Activated naive CD8-positive, alpha-beta T cell treated with anti-CD3 and anti-CD28 coated beads, Interleukin-2, amount 10 ng/mL, durations not matched to agents 7 days and 5 days (primary cell): ENCODE results near the gene DPH2. TPM values are rescaled to one million over a fixed set of nuclear protein-coding genes. Genes with fewer than 3 reads are reported as not detected.
A peak's percentile ranks its signal among the peaks of the same experiment; 100 is the strongest.

Source experiments
- ATAC-seq: fragments of 150-1000 bp; cut with Tn5 transposase; one replicate; pipeline ENCODE4 v1.10.0; 2021; ENCODE audit warnings: low read depth, moderate library complexity
- POLR2A ChIA-PET: fragments of 350-600 bp; sonication (Branson Sonifier 250); formaldehyde crosslinking; loops from one replicate; lab custom pipeline; 2021; ENCODE audit warnings: antibody characterized with exemption; lab: Charles Lee
- DNase-seq: peaks from one replicate; pipeline ENCODE4 v3.0.0; 2021
- H3K27ac Mint-ChIP-seq: one replicate; pipeline ENCODE4 v1.8.0; 2022; ENCODE audit warnings: mild to moderate bottlenecking, mixed read lengths
- H3K27me3 Mint-ChIP-seq: one replicate; pipeline ENCODE4 v1.8.0; 2022; ENCODE audit warnings: mild to moderate bottlenecking, moderate library complexity, mixed read lengths
- H3K36me3 Mint-ChIP-seq: one replicate; pipeline ENCODE4 v1.8.0; 2021; ENCODE audit warnings: mild to moderate bottlenecking, mixed read lengths
- H3K4me1 Mint-ChIP-seq: one replicate; pipeline ENCODE4 v1.8.0; 2021; ENCODE audit warnings: mixed read lengths
- H3K4me3 Mint-ChIP-seq: one replicate; pipeline ENCODE4 v1.8.0; 2022; ENCODE audit warnings: mild to moderate bottlenecking, moderate library complexity, mixed read lengths
- H3K9me3 Mint-ChIP-seq: one replicate; pipeline ENCODE4 v1.8.0; 2021; ENCODE audit warnings: mixed read lengths
- total RNA-seq, 2 experiments: library from RNA; stranded (reverse); gene quantifications; one replicate each; pipeline ENCODE4 v1.2.3, GENCODE V29; 2021

The DPH2 gene
- total RNA-seq, 2 experiments from 2014 or later, result 26.7 to 28.2 TPM

- no peaks in the 10 kb centered on the region for H3K9me3 Mint-ChIP-seq
- POLR2A ChIA-PET, result no interaction called here
Observed at GRCh38 chr1:43963006-43963405, 6.8 kb upstream of the DPH2 start.

GRCh38 chr1:43963890-43964289 lies 5.9 kb upstream of the DPH2 start:
- Mint-ChIP-seq H3K9me3 (no peaks in the 10 kb centered on the region), H3K27ac (no peak overlapping the region), H3K36me3 (peaks cover 4% of the 10 kb centered on the region), H3K4me3 (no peak overlapping the region), H3K27me3 (no peaks in the 10 kb centered on the region), H3K4me1 (peaks cover 8% of the 10 kb centered on the region)
- POLR2A ChIA-PET, result no interaction called here
- ATAC-seq (no peak), DNase-seq (no peak)

More at GRCh38 chr1:43963006-43963405, 6.8 kb upstream of the DPH2 start:
- peaks cover 8% of the 10 kb centered on the region for H3K4me1 Mint-ChIP-seq
- H3K27ac Mint-ChIP-seq, result no peak overlapping the region
- no peak for DNase-seq
- no peaks in the 10 kb centered on the region for H3K27me3 Mint-ChIP-seq
- H3K36me3 Mint-ChIP-seq, result peaks cover 4% of the 10 kb centered on the region
- no peak for ATAC-seq
- no peak overlapping the region for H3K4me3 Mint-ChIP-seq

GRCh38 chr1:43965316-43965715 lies 4.5 kb upstream of the DPH2 start:
- peaks cover 15% of the 10 kb centered on the region for H3K4me1 Mint-ChIP-seq
- POLR2A ChIA-PET, result no interaction called here
- no peaks in the 10 kb centered on the region for H3K9me3 Mint-ChIP-seq
- no peak for DNase-seq
- no peak overlapping the region for H3K4me3 Mint-ChIP-seq
- H3K27me3 Mint-ChIP-seq, result no peaks in the 10 kb centered on the region
- no peak for ATAC-seq
- no peak overlapping the region for H3K27ac Mint-ChIP-seq
- peaks cover 4% of the 10 kb centered on the region for H3K36me3 Mint-ChIP-seq

- DNase-seq (no peak), ATAC-seq (no peak)
- Mint-ChIP-seq H3K9me3 (no peaks in the 10 kb centered on the region), H3K36me3 (no peaks in the 10 kb centered on the region), H3K27ac (no peak overlapping the region), H3K4me1 (peaks cover 13% of the 10 kb centered on the region), H3K4me3 (no peak overlapping the region), H3K27me3 (no peaks in the 10 kb centered on the region)
- POLR2A ChIA-PET, result interaction anchor here (5.7 kb wide), 1 partner anchor 22 kb away, joined by 22 read pairs; the partner anchor contains the start of gene IPO13
Observed at GRCh38 chr1:43968348-43968948, 1.4 kb upstream of the DPH2 start.

- POLR2A ChIA-PET, result interaction anchor here (0.8 to 5.7 kb wide), 2 partner anchors 22 to 319 kb away, joined by 5 to 22 read pairs; partner anchors contain the start of genes IPO13 and KDM4A
- Mint-ChIP-seq H3K27ac (no peak overlapping the region), H3K4me3 (peak overlapping the region; percentile 95)
Observed at GRCh38 chr1:43969416-43969745, 429 bp upstream of the DPH2 start.

GRCh38 chr1:43970502-43970901 lies 692 bp downstream of the DPH2 start:
- ATAC-seq (no peak), DNase-seq (no peak)
- Mint-ChIP-seq H3K4me1 (peaks cover 21% of the 10 kb centered on the region), H3K9me3 (no peaks in the 10 kb centered on the region), H3K4me3 (peak overlapping the region; percentile 95), H3K36me3 (no peaks in the 10 kb centered on the region), H3K27me3 (no peaks in the 10 kb centered on the region), H3K27ac (peak overlapping the region; percentile 90)
- POLR2A ChIA-PET, result interaction anchor here (5.7 kb wide), 1 partner anchor 24 kb away, joined by 22 read pairs; the partner anchor contains the start of gene IPO13

More at GRCh38 chr1:43969416-43969745, 429 bp upstream of the DPH2 start:
- no peak for ATAC-seq
- no peak for DNase-seq
- Mint-ChIP-seq H3K36me3 (no peaks in the 10 kb centered on the region), H3K4me1 (peaks cover 21% of the 10 kb centered on the region), H3K27me3 (no peaks in the 10 kb centered on the region), H3K9me3 (no peaks in the 10 kb centered on the region)

- Mint-ChIP-seq H3K9me3 (no peaks in the 10 kb centered on the region), H3K4me3 (peak overlapping the region; percentile 95), H3K4me1 (peaks cover 24% of the 10 kb centered on the region), H3K27ac (no peak overlapping the region), H3K36me3 (no peaks in the 10 kb centered on the region), H3K27me3 (no peaks in the 10 kb centered on the region)
- DNase-seq (no peak), ATAC-seq (no peak)
- POLR2A ChIA-PET, result interaction anchor here (5.7 kb wide), 1 partner anchor 24 kb away, joined by 22 read pairs; the partner anchor contains the start of gene IPO13
Observed at GRCh38 chr1:43970911-43971310, 1.1 kb downstream of the DPH2 start.

GRCh38 chr1:43971336-43971980 lies 1.6 kb downstream of the DPH2 start:
- H3K36me3 Mint-ChIP-seq, result peaks cover 3% of the 10 kb centered on the region

GRCh38 chr1:43973981-43974442 lies 4.2 kb downstream of the DPH2 start:
- H3K4me1 Mint-ChIP-seq, result peaks cover 48% of the 10 kb centered on the region
- no peaks in the 10 kb centered on the region for H3K9me3 Mint-ChIP-seq
- no peak for ATAC-seq
- DNase-seq, result peak; percentile 29
- POLR2A ChIA-PET, result interaction anchor here (1.9 to 2.4 kb wide), 2 partner anchors 27 to 324 kb away, joined by 4 to 23 read pairs; partner anchors contain the start of genes IPO13 and KDM4A
- no peaks in the 10 kb centered on the region for H3K27me3 Mint-ChIP-seq
- peak overlapping the region; percentile 88 for H3K27ac Mint-ChIP-seq
- peak overlapping the region; percentile 86 for H3K4me3 Mint-ChIP-seq
- peaks cover 15% of the 10 kb centered on the region for H3K36me3 Mint-ChIP-seq

More at GRCh38 chr1:43971336-43971980, 1.6 kb downstream of the DPH2 start:
- H3K27ac Mint-ChIP-seq, result no peak overlapping the region
- peak overlapping the region; percentile 95 for H3K4me3 Mint-ChIP-seq
- no peaks in the 10 kb centered on the region for H3K27me3 Mint-ChIP-seq
- POLR2A ChIA-PET, result interaction anchor here (5.7 kb wide), 1 partner anchor 25 kb away, joined by 22 read pairs; the partner anchor contains the start of gene IPO13
- no peaks in the 10 kb centered on the region for H3K9me3 Mint-ChIP-seq
- DNase-seq (no peak), ATAC-seq (no peak)
- peaks cover 29% of the 10 kb centered on the region for H3K4me1 Mint-ChIP-seq

- no peaks in the 10 kb centered on the region for H3K9me3 Mint-ChIP-seq
- POLR2A ChIA-PET, result interaction anchor here (1.2 to 2.4 kb wide), 7 partner anchors 17 to 433 kb away, joined by 4 to 23 read pairs (median 6); partner anchors contain the start of genes CCDC24, IPO13, KDM4A and SLC6A9
- DNase-seq, result peak; percentile 94
- H3K36me3 Mint-ChIP-seq, result peaks cover 15% of the 10 kb centered on the region
- peaks cover 44% of the 10 kb centered on the region for H3K4me1 Mint-ChIP-seq
- H3K4me3 Mint-ChIP-seq, result peak within 1 kb of the TSS; percentile 86
- H3K27ac Mint-ChIP-seq, result peak within 1 kb of the TSS; percentile 88
- ATAC-seq, result peak; percentile 76
- H3K27me3 Mint-ChIP-seq, result no peaks in the 10 kb centered on the region
Observed at GRCh38 chr1:43974443-43975248, 4.8 kb downstream of the DPH2 start, which contains the start of gene ATP6V0B. ATP6V0B (plus strand) TSS chr1:43974960; CDS start chr1:43975041, 81 bp downstream.

GRCh38 chr1:43975249-43975961 lies 5.6 kb downstream of the DPH2 start:
- Mint-ChIP-seq H3K9me3 (no peaks in the 10 kb centered on the region), H3K27me3 (no peaks in the 10 kb centered on the region), H3K27ac (peak overlapping the region; percentile 88), H3K4me3 (peak overlapping the region; percentile 86), H3K36me3 (peaks cover 16% of the 10 kb centered on the region), H3K4me1 (peaks cover 44% of the 10 kb centered on the region)
- no peak for ATAC-seq
- DNase-seq, result peak; percentile 57
- POLR2A ChIA-PET, result interaction anchor here (1.2 to 2.4 kb wide), 6 partner anchors 16 to 432 kb away, joined by 4 to 23 read pairs (median 9); partner anchors contain the start of genes CCDC24, IPO13, KDM4A and SLC6A9

- Mint-ChIP-seq H3K27ac (peak overlapping the region; percentile 88), H3K27me3 (no peaks in the 10 kb centered on the region), H3K4me3 (peak overlapping the region; percentile 86), H3K36me3 (peaks cover 16% of the 10 kb centered on the region), H3K4me1 (peaks cover 43% of the 10 kb centered on the region), H3K9me3 (no peaks in the 10 kb centered on the region)
- POLR2A ChIA-PET, result interaction anchor here (1.5 to 2.4 kb wide), 5 partner anchors 15 to 326 kb away, joined by 4 to 23 read pairs (median 12); partner anchors contain the start of genes CCDC24, IPO13, KDM4A and SLC6A9
- ATAC-seq (no peak), DNase-seq (no peak)
Observed at GRCh38 chr1:43976045-43976444, 6.2 kb downstream of the DPH2 start.
